GM08714 (cell line): ENCODE measurements around the gene EWSR1.

Source experiments
- H3K4me3 ChIP-seq: fragments of 200-500 bp; sonication (Bioruptor generic); 2 replicates; pipeline ENCODE4 v1.5.1; 2014; ENCODE audit warnings: mild to moderate bottlenecking, low read length, inconsistent platforms
- ZNF274 ChIP-seq: IDR thresholded peaks from 2 replicates; pipeline ENCODE4 v1.6.1; 2012; ENCODE audit warnings: mild to moderate bottlenecking, low read depth, low read length

EWSR1 gene

DNA sequence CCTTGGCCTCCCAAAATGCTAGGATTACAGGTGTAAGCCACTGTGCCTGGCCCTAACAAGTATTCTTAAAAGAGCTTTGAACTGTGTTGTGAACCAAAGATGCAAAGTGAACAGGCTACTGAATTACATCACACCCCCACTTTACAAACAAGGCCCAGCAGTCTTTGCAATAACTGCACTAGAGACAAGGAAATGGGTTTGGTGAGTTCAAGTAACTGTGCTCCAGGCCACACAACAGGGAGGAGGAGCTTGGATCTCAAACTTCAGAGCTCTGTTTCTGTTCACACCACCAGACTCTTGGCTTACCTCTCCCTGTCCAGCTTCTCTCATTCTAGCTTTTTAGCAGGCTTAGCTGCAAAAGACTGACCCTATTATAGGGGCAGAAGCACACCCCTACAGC lies 77.9 kb downstream of the EWSR1 start:
- no peak for TF ChIP-seq ZNF274
- H3K4me3 ChIP-seq, result no peak overlapping the region

DNA sequence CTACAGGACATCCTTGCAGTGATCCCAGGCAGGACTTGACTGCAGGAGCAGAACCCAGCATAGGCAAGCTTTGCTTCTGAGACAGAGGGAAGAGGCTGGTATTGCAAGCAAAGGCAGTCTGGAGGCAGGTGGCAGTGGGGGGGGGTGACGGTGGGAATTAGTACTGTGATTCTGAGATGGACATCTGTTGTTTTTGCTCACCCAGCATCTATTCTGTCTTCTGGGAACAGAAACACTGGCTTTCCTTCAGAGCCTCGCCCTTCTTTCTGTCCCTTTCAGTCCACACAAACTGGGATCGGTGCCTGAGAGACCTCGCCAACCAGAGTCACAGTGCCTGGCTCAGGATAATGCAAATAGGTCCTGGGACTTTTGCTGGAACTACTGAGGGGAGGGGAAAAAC lies 78.6 kb downstream of the EWSR1 start:
- no peak overlapping the region for H3K4me3 ChIP-seq
- no peak for TF ChIP-seq ZNF274

- no peak overlapping the region for H3K4me3 ChIP-seq
- no peak for TF ChIP-seq ZNF274
Observed at GRCh38 chr22:29348041-29348440, 80.0 kb downstream of the EWSR1 start.

- no peak overlapping the region for H3K4me3 ChIP-seq
- TF ChIP-seq ZNF274, result no peak
Observed at GRCh38 chr22:29348956-29349355, 80.9 kb downstream of the EWSR1 start.
